GM23338 (cell line): Measurements from ENCODE around the gene PPP2R5D. TPM values are rescaled to one million over a fixed set of nuclear protein-coding genes. Genes with fewer than 3 reads are reported as not detected.

Experiments used
- ATAC-seq: fragments of 200-7000 bp; cut with Tn5 transposase; 3 replicates; pipeline ENCODE4 v1.9.1; 2020
- DNase-seq: peaks from one replicate; pipeline ENCODE4 v3.0.0-alpha.2; 2015; ENCODE audit warnings: low spot score
- H2AFZ ChIP-seq: fragments of 200-600 bp; sonication (generic); 2 replicates; pipeline ENCODE4 v1.8.0; 2016; ENCODE audit warnings: antibody characterized with exemption, mild to moderate bottlenecking, moderate library complexity
- H3F3A ChIP-seq: fragments of 200-600 bp; sonication (generic); replicated peaks from 2 replicates; pipeline ENCODE4 v1.8.0; 2017; ENCODE audit warnings: antibody characterized with exemption, mixed run types, low read depth
- H3K27ac ChIP-seq: fragments of 200-600 bp; sonication (generic); 2 replicates; pipeline ENCODE4 v1.6.1; 2016; ENCODE audit warnings: low read depth
- H3K27me3 ChIP-seq: fragments of 200-600 bp; sonication (generic); 2 replicates; pipeline ENCODE4 v1.8.0; 2016; ENCODE audit warnings: mild to moderate bottlenecking, mixed run types, moderate library complexity; ENCODE audit not compliant: insufficient read depth
- H3K36me3 ChIP-seq: fragments of 200-600 bp; sonication (generic); 2 replicates; pipeline ENCODE4 v1.8.0; 2016; ENCODE audit warnings: mild to moderate bottlenecking; ENCODE audit not compliant: insufficient read depth
- H3K4me1 ChIP-seq: fragments of 200-600 bp; sonication (generic); 2 replicates; pipeline ENCODE4 v1.8.0; 2016; ENCODE audit warnings: mild to moderate bottlenecking, moderate library complexity; ENCODE audit not compliant: insufficient read depth
- H3K4me2 ChIP-seq: fragments of 200-600 bp; sonication (generic); 2 replicates; pipeline ENCODE4 v1.7.1; 2017; ENCODE audit warnings: mixed run types
- H3K4me3 ChIP-seq: fragments of 200-600 bp; sonication (generic); 2 replicates; pipeline ENCODE4 v1.6.1; 2016; ENCODE audit warnings: mixed run types
- H3K79me2 ChIP-seq: fragments of 200-600 bp; sonication (generic); replicated peaks from 2 replicates; pipeline ENCODE4 v1.8.0; 2017; ENCODE audit warnings: mild to moderate bottlenecking; ENCODE audit not compliant: insufficient read depth
- H3K9me2 ChIP-seq: fragments of 200-600 bp; sonication (generic); 2 replicates; pipeline ENCODE4 v1.8.0; 2017; ENCODE audit not compliant: insufficient read depth
- H4K20me1 ChIP-seq: fragments of 200-600 bp; sonication (generic); replicated peaks from 2 replicates; pipeline ENCODE4 v1.8.0; 2017; ENCODE audit warnings: mild to moderate bottlenecking; ENCODE audit not compliant: insufficient read depth
- H3K27ac Mint-ChIP-seq: 2 replicates; pipeline ENCODE4 v1.8.0; 2020; ENCODE audit warnings: inconsistent platforms, mild to moderate bottlenecking, moderate library complexity, mixed read lengths
- H3K27me3 Mint-ChIP-seq: 3 replicates; pipeline ENCODE4 v1.8.0; 2022; ENCODE audit warnings: low read depth, mild to moderate bottlenecking, moderate library complexity, mixed read lengths, inconsistent platforms; ENCODE audit not compliant: insufficient read depth, poor library complexity
- H3K36me3 Mint-ChIP-seq: 3 replicates; pipeline ENCODE4 v1.8.0; 2021; ENCODE audit warnings: low read depth, mild to moderate bottlenecking, inconsistent platforms, moderate library complexity, mixed read lengths
- H3K4me1 Mint-ChIP-seq: 3 replicates; pipeline ENCODE4 v1.8.0; 2020; ENCODE audit warnings: mild to moderate bottlenecking, inconsistent platforms, mixed read lengths
- H3K4me3 Mint-ChIP-seq: 3 replicates; pipeline ENCODE4 v1.8.0; 2021; ENCODE audit warnings: moderate library complexity, mild to moderate bottlenecking, inconsistent platforms, mixed read lengths
- H3K9me3 Mint-ChIP-seq: 3 replicates; pipeline ENCODE4 v1.8.0; 2020; ENCODE audit warnings: moderate library complexity, mild to moderate bottlenecking, inconsistent platforms, mixed read lengths
- CREB1 ChIP-seq: fragments of 250-450 bp; sonication (Bioruptor Pico); IDR thresholded peaks from 2 replicates; pipeline ENCODE4 v1.5.0; 2020; ENCODE audit warnings: low read depth, mild to moderate bottlenecking, moderate library complexity
- ETS1 ChIP-seq: IDR thresholded peaks from 2 replicates; pipeline ENCODE4 v1.6.1; 2016; ENCODE audit warnings: antibody characterized with exemption
- EZH2 ChIP-seq: fragments of 200-600 bp; sonication (generic); IDR thresholded peaks from one replicate; pipeline ENCODE4 v1.8.0; 2017; ENCODE audit warnings: antibody characterized with exemption, mild to moderate bottlenecking, low read depth; ENCODE audit not compliant: unreplicated experiment
- EZH2phosphoT487 ChIP-seq: fragments of 200-600 bp; sonication (generic); IDR thresholded peaks from one replicate; pipeline ENCODE4 v1.8.1; 2018; ENCODE audit warnings: antibody characterized with exemption; ENCODE audit not compliant: unreplicated experiment
- JUNB ChIP-seq: IDR thresholded peaks from one replicate; pipeline ENCODE4 v1.6.1; 2016; ENCODE audit warnings: antibody characterized with exemption; ENCODE audit not compliant: unreplicated experiment
- POLR2AphosphoS5 ChIP-seq: IDR thresholded peaks from 2 replicates; pipeline ENCODE4 v1.6.1; 2016; ENCODE audit warnings: antibody characterized with exemption, low read depth
- STAT1 ChIP-seq: IDR thresholded peaks from one replicate; pipeline ENCODE4 v1.6.1; 2016; ENCODE audit warnings: antibody characterized with exemption; ENCODE audit not compliant: unreplicated experiment
- polyA plus RNA-seq: library from polyadenylated mRNA; unstranded; fragments of >200 nt; fragmentation: Nextera tagmentation; extraction: Ambion mirVana; gene quantifications from 2 replicates; pipeline ENCODE4 v1.2.1, GENCODE V29; 2016
- total RNA-seq: library from RNA; depleted of rRNA; stranded (reverse); fragments of >200 nt; shearing (Covaris generic); gene quantifications from 2 replicates; pipeline ENCODE4 v1.2.3, GENCODE V29; 2014
- TF ChIP-seq, protein P1 (sequence below), 2 experiments: fragments of 200-600 bp in 1 of 2; sonication (generic) in 1 of 2; conservative IDR thresholded peaks; 2 replicates each; pipeline versions ENCODE4 v1.5.1 to v1.6.1; 2016 to 2017; ENCODE audit warnings: antibody characterized with exemption in 2 of 2, low read depth in 2 of 2, mild to moderate bottlenecking in 2 of 2, moderate library complexity in 1 of 2
- TF ChIP-seq, protein P2 (sequence below): IDR thresholded peaks from one replicate; pipeline ENCODE4 v1.6.1; 2018; ENCODE audit warnings: antibody characterized with exemption; ENCODE audit not compliant: unreplicated experiment
- TF ChIP-seq, protein P3 (sequence below): fragments of 250-450 bp; sonication (Bioruptor Pico); IDR thresholded peaks from 2 replicates; pipeline ENCODE4 v1.5.0; 2020; ENCODE audit warnings: mild to moderate bottlenecking, moderate library complexity

The PPP2R5D gene
- total and polyA plus RNA-seq, 2 experiments from 2014 or later = 20.0 to 55.3 TPM

DNA sequence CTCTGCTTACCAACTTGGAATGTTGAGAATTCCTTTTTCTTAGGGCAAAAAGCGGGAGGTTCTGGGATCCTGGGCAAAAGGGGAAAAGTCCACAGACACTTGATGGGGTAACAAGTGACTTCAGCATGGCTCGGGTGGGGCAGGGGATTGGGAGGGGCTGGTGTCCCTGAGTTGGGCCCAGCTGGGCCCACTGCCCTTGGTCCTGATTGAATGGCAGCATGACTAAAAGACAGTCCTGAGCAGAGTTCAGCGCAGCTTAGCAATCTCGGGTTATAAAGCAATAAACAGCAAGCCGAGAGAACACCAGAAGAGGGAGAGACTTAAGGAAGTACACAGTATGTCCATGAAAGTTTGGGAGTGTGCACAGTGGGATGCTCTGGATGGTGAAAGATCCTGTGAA lies 5.6 kb downstream of the PPP2R5D start (continued):
- TF ChIP-seq POLR2AphosphoS5 (no peak), STAT1 (no peak), JUNB (no peak)
- TF ChIP-seq, protein P1, sequence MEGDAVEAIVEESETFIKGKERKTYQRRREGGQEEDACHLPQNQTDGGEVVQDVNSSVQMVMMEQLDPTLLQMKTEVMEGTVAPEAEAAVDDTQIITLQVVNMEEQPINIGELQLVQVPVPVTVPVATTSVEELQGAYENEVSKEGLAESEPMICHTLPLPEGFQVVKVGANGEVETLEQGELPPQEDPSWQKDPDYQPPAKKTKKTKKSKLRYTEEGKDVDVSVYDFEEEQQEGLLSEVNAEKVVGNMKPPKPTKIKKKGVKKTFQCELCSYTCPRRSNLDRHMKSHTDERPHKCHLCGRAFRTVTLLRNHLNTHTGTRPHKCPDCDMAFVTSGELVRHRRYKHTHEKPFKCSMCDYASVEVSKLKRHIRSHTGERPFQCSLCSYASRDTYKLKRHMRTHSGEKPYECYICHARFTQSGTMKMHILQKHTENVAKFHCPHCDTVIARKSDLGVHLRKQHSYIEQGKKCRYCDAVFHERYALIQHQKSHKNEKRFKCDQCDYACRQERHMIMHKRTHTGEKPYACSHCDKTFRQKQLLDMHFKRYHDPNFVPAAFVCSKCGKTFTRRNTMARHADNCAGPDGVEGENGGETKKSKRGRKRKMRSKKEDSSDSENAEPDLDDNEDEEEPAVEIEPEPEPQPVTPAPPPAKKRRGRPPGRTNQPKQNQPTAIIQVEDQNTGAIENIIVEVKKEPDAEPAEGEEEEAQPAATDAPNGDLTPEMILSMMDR (conservative IDR thresholded peaks at IDR 0.05; ENCODE audit: low read depth in 2 of 2) = no peak

DNA sequence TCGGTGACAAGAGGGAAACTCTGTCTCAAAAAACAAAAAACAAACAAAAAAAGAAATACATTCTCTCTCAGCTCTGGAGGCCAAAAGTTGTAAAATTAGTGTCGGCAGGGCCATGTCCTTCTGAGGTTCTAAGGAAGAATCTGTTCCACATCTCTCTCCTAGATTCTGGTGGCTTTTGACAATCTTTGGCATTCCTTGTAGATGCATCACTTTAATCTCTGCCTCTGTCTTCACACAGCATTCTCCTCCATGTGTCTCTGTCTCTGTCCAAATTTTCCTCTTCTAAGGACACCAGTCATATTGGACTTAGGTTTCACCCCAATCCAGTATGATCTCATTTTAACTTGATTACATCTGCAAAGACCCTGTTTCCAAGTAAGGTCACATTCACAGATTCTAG lies 9.1 kb downstream of the PPP2R5D start:
- no peaks in the 10 kb centered on the region for H3K79me2 ChIP-seq
- peaks cover 15% of the 10 kb centered on the region for H4K20me1 ChIP-seq
- no peak overlapping the region for H3K27ac ChIP-seq
- H3K36me3 ChIP-seq = 0 out of 2 replicates have a peak, but pooled peaks cover 5% of the 10 kb centered on the region
- Mint-ChIP-seq H3K4me1 (0 out of 3 replicates have a peak, but pooled peaks cover under 1% of the 10 kb centered on the region), H3K4me3 (no peak overlapping the region), H3K36me3 (peaks cover 16% of the 10 kb centered on the region; the same call in 1 of the 3 replicates), H3K9me3 (no peaks in the 10 kb centered on the region), H3K27ac (no peak overlapping the region), H3K27me3 (peaks cover 6% of the 10 kb centered on the region)
- H3K4me3 ChIP-seq = no peak overlapping the region
- H3K9me2 ChIP-seq = no peaks in the 10 kb centered on the region
- no peak overlapping the region for H2AFZ ChIP-seq
- no peak overlapping the region for H3K4me2 ChIP-seq
- no peaks in the 10 kb centered on the region for H3K27me3 ChIP-seq
- H3K4me1 ChIP-seq = no peaks in the 10 kb centered on the region
- DNase-seq (no peak), ATAC-seq (no peak)
- 0 out of 2 replicates have a peak, but pooled peaks cover 4% of the 10 kb centered on the region for H3F3A ChIP-seq
- TF ChIP-seq POLR2AphosphoS5 = no peak
- TF ChIP-seq ETS1 = no peak
- TF ChIP-seq, protein P1 (conservative IDR thresholded peaks at IDR 0.05; ENCODE audit: low read depth in 2 of 2) = no peak
- TF ChIP-seq JUNB = no peak
- TF ChIP-seq EZH2 = no peak
- TF ChIP-seq, protein P2, sequence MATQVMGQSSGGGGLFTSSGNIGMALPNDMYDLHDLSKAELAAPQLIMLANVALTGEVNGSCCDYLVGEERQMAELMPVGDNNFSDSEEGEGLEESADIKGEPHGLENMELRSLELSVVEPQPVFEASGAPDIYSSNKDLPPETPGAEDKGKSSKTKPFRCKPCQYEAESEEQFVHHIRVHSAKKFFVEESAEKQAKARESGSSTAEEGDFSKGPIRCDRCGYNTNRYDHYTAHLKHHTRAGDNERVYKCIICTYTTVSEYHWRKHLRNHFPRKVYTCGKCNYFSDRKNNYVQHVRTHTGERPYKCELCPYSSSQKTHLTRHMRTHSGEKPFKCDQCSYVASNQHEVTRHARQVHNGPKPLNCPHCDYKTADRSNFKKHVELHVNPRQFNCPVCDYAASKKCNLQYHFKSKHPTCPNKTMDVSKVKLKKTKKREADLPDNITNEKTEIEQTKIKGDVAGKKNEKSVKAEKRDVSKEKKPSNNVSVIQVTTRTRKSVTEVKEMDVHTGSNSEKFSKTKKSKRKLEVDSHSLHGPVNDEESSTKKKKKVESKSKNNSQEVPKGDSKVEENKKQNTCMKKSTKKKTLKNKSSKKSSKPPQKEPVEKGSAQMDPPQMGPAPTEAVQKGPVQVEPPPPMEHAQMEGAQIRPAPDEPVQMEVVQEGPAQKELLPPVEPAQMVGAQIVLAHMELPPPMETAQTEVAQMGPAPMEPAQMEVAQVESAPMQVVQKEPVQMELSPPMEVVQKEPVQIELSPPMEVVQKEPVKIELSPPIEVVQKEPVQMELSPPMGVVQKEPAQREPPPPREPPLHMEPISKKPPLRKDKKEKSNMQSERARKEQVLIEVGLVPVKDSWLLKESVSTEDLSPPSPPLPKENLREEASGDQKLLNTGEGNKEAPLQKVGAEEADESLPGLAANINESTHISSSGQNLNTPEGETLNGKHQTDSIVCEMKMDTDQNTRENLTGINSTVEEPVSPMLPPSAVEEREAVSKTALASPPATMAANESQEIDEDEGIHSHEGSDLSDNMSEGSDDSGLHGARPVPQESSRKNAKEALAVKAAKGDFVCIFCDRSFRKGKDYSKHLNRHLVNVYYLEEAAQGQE = no peak
- no peak for TF ChIP-seq CREB1 (CRISPR knock-in tag)
- TF ChIP-seq, protein P3, sequence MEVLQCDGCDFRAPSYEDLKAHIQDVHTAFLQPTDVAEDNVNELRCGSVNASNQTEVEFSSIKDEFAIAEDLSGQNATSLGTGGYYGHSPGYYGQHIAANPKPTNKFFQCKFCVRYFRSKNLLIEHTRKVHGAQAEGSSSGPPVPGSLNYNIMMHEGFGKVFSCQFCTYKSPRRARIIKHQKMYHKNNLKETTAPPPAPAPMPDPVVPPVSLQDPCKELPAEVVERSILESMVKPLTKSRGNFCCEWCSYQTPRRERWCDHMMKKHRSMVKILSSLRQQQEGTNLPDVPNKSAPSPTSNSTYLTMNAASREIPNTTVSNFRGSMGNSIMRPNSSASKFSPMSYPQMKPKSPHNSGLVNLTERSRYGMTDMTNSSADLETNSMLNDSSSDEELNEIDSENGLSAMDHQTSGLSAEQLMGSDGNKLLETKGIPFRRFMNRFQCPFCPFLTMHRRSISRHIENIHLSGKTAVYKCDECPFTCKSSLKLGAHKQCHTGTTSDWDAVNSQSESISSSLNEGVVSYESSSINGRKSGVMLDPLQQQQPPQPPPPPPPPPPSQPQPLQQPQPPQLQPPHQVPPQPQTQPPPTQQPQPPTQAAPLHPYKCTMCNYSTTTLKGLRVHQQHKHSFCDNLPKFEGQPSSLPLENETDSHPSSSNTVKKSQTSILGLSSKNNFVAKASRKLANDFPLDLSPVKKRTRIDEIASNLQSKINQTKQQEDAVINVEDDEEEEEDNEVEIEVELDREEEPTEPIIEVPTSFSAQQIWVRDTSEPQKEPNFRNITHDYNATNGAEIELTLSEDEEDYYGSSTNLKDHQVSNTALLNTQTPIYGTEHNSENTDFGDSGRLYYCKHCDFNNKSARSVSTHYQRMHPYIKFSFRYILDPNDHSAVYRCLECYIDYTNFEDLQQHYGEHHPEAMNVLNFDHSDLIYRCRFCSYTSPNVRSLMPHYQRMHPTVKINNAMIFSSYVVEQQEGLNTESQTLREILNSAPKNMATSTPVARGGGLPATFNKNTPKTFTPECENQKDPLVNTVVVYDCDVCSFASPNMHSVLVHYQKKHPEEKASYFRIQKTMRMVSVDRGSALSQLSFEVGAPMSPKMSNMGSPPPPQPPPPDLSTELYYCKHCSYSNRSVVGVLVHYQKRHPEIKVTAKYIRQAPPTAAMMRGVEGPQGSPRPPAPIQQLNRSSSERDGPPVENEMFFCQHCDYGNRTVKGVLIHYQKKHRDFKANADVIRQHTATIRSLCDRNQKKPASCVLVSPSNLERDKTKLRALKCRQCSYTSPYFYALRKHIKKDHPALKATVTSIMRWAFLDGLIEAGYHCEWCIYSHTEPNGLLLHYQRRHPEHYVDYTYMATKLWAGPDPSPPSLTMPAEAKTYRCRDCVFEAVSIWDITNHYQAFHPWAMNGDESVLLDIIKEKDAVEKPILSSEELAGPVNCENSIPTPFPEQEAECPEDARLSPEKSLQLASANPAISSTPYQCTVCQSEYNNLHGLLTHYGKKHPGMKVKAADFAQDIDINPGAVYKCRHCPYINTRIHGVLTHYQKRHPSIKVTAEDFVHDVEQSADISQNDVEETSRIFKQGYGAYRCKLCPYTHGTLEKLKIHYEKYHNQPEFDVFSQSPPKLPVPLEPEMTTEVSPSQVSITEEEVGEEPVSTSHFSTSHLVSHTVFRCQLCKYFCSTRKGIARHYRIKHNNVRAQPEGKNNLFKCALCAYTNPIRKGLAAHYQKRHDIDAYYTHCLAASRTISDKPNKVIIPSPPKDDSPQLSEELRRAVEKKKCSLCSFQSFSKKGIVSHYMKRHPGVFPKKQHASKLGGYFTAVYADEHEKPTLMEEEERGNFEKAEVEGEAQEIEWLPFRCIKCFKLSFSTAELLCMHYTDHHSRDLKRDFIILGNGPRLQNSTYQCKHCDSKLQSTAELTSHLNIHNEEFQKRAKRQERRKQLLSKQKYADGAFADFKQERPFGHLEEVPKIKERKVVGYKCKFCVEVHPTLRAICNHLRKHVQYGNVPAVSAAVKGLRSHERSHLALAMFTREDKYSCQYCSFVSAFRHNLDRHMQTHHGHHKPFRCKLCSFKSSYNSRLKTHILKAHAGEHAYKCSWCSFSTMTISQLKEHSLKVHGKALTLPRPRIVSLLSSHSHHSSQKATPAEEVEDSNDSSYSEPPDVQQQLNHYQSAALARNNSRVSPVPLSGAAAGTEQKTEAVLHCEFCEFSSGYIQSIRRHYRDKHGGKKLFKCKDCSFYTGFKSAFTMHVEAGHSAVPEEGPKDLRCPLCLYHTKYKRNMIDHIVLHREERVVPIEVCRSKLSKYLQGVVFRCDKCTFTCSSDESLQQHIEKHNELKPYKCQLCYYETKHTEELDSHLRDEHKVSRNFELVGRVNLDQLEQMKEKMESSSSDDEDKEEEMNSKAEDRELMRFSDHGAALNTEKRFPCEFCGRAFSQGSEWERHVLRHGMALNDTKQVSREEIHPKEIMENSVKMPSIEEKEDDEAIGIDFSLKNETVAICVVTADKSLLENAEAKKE (CRISPR knock-in tag) = no peak
- no peak for TF ChIP-seq EZH2phosphoT487
